GM15510 (cell line): ENCODE measurements around the gene LHX6.

ENCODE experiments used
- POLR2A ChIP-seq: IDR thresholded peaks from 3 replicates; pipeline ENCODE4 v1.6.1; 2011; ENCODE audit warnings: borderline replicate concordance; ENCODE audit not compliant: insufficient read length; ENCODE audit errors: extremely low read depth

LHX6 gene

GRCh38 chr9:122212473-122213004 lies 16.2 kb downstream of the LHX6 start:
- TF ChIP-seq POLR2A: no peak

GRCh38 chr9:122209451-122209850 lies 19.3 kb downstream of the LHX6 start:
- no peak for TF ChIP-seq POLR2A

- TF ChIP-seq POLR2A: no peak
Measured at GRCh38 chr9:122207096-122207495, 21.7 kb downstream of the LHX6 start.

GRCh38 chr9:122206118-122207046 lies 22.4 kb downstream of the LHX6 start:
- no peak for TF ChIP-seq POLR2A

GRCh38 chr9:122205176-122205575 lies 23.6 kb downstream of the LHX6 start:
- TF ChIP-seq POLR2A: no peak

GRCh38 chr9:122204491-122204890 lies 24.3 kb downstream of the LHX6 start:
- TF ChIP-seq POLR2A: no peak

GRCh38 chr9:122204055-122204454 lies 24.7 kb downstream of the LHX6 start:
- TF ChIP-seq POLR2A: no peak

GRCh38 chr9:122202111-122202510 lies 26.6 kb downstream of the LHX6 start:
- TF ChIP-seq POLR2A: no peak

- no peak for TF ChIP-seq POLR2A
Measured at GRCh38 chr9:122201641-122202040, 27.1 kb downstream of the LHX6 start.

- no peak for TF ChIP-seq POLR2A
Measured at GRCh38 chr9:122200960-122201595, 27.7 kb downstream of the LHX6 start.

GRCh38 chr9:122197882-122198281 lies 30.9 kb downstream of the LHX6 start:
- no peak for TF ChIP-seq POLR2A

- no peak for TF ChIP-seq POLR2A
Measured at GRCh38 chr9:122197426-122197825, 31.3 kb downstream of the LHX6 start.

GRCh38 chr9:122195875-122196274 lies 32.9 kb downstream of the LHX6 start:
- TF ChIP-seq POLR2A: no peak

- no peak for TF ChIP-seq POLR2A
Measured at GRCh38 chr9:122193651-122194050, 35.1 kb downstream of the LHX6 start.

- no peak for TF ChIP-seq POLR2A
Measured at GRCh38 chr9:122192914-122193525, 35.7 kb downstream of the LHX6 start.

- no peak for TF ChIP-seq POLR2A
Measured at GRCh38 chr9:122192261-122192875, 36.4 kb downstream of the LHX6 start.

- no peak for TF ChIP-seq POLR2A
Measured at GRCh38 chr9:122191584-122191983, 37.2 kb downstream of the LHX6 start.
